ENCODE data around the gene TMEM41B.
"Not testable (repeated sequence)": the region's sequence is repeated elsewhere in the genome, so short reads cannot be mapped to it uniquely, and the experiment has no call there.

TMEM41B gene

GRCh38 chr11:9259981-9260837 is 54.2 kb downstream of the TMEM41B start:
- DNase-seq (ENCODE audit: low read depth), result no peak

DNA sequence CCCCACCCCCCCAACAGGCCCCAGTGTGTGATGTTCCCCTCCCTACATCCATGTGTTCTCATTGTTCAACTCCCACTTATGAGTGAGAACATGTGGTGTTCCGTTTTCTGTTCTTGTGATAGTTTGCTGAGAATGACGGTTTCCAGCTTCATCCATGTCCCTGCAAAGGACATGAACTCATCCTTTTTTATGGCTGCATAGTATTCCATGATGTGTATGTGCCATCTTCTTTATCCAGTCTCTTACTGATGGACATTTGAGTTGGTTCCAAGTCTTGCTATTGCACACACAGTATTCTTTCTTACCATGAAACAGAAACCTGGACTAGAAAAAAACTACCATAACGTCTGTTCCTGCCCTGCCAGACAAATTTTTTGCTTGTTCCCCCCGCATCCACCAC is 56.1 kb downstream of the TMEM41B start:
- not testable (repeated sequence) for DNase-seq (ENCODE audit: low read depth)

- no peak for DNase-seq (ENCODE audit: low read depth)
Observed at GRCh38 chr11:9254416-9254815, 60.0 kb downstream of the TMEM41B start.

- no peak for DNase-seq (ENCODE audit: low read depth)
Observed at GRCh38 chr11:9253086-9253485, 61.3 kb downstream of the TMEM41B start.

DNA sequence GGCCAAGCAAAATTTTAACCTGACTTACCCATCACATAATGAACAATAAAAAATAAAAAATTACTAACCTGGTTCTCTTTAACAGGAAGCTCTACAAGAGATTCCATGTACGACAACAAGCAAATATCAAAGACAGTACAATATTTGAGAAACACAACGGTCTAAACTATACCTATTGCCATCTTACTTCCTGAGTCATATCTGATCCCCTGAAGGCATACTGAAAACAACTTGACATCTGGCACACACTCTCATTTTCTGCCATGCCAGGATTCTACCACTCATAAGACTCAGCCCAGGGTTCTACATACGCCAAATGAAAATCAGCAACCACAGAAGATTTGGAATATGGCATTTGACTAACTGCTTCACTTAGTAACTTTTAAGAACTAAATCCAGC is 63.1 kb downstream of the TMEM41B start:
- no peak for DNase-seq (ENCODE audit: low read depth)

DNA sequence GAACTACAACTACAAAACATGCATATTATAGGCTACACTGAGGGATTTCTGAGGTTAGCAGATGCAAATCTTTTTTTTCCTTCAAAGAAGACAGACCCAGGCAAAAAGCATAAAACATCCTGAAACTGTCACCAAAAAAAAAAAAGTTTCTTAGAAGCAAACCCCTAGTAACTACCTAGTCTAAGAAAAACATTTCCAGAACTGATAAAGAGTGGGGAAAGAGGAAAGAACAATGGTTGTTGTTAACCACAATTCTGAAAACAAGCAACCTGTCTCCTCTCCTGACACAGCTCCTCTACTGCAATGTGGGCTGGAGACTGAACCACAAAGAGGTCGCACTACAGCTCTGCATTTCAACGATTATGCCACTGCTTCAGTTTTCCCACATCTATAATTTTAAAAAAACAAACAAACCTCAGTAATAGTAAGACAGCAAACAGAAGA is 64.2 kb downstream of the TMEM41B start:
- DNase-seq (ENCODE audit: low read depth), result no peak

GRCh38 chr11:9249252-9249651 is 65.1 kb downstream of the TMEM41B start:
- DNase-seq (ENCODE audit: low read depth), result no peak

DNA sequence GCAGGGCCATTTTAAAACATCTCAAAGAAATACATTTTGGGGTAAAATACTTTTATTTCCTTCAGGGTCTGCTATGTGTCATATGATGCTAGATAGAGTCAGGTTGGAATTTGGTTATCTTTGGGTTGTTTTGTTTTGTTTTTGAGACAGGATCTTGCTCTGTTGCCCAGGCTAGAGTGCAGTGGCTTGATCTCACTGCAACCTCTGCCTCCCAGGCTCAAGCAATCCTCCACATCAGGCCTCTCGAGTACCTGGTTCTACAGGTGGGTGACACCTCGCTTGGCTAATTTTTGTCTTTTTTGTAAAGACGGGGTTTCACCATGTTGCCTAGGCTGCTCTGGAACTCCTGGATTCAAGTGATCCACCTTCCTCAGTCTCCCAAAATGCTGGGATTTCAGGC is 66.5 kb downstream of the TMEM41B start:
- no peak for DNase-seq (ENCODE audit: low read depth)

DNA sequence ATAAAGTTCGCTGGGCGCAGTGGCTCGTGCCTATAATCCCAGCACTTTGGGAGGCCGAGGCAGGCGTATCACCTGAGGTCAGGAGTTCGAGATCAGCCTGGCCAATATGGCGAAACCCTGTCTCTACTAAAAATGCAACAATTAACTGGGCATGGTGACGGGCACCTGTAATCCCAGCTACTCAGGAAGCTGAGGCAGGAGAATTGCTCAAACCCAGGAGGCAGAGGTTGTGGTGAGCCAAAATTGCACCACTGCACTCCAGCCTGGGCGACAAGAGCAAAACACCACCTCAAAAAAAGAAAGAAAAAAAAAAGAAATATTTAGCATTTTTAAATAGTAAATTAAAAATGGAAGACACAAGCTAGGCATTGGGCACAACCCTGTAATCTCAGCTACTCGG is 78.2 kb downstream of the TMEM41B start:
- not testable (repeated sequence) for DNase-seq (ENCODE audit: low read depth)

- no peak for DNase-seq (ENCODE audit: low read depth)
Observed at GRCh38 chr11:9232482-9232881, 81.9 kb downstream of the TMEM41B start.

DNA sequence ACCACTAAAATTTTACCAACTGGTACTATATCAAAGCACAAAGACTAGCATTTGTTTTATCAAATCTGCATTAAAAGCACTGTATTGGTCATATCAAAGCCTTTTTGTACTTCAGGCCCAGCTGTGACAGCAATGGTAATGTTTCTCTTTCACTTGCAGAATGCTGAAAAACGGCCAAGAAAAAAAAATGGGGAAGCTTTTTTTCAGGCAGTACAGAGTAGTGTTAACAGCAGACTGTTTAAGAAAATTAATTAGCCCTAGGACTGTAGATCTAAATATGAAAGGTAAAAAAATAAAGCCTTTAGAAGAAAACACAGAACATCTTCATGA is 82.6 kb downstream of the TMEM41B start:
- no peak for DNase-seq (ENCODE audit: low read depth)
